NCI-H345 (cell line): ENCODE measurements around the gene USP31.
A peak's percentile ranks its signal among the peaks of the same experiment; 100 is the strongest.
"Not testable (repeated sequence)": the region's sequence is repeated elsewhere in the genome, so short reads cannot be mapped to it uniquely, and the experiment has no call there.

ENCODE experiments used
- DNase-seq: peaks from one replicate; lab custom pipeline; 2025; lab: John Stamatoyannopoulos, UW

The USP31 gene

GRCh38 chr16:23131436-23131835 lies 17.8 kb downstream of the USP31 start:
- no peak for DNase-seq

GRCh38 chr16:23131036-23131435 lies 18.2 kb downstream of the USP31 start:
- no peak for DNase-seq

- DNase-seq = no peak
Measured at GRCh38 chr16:23129686-23130085, 19.6 kb downstream of the USP31 start.

GRCh38 chr16:23128056-23128455 lies 21.2 kb downstream of the USP31 start:
- DNase-seq = no peak

- DNase-seq = no peak
Measured at GRCh38 chr16:23125277-23125676, 24.0 kb downstream of the USP31 start.

GRCh38 chr16:23124315-23124714 lies 24.9 kb downstream of the USP31 start:
- no peak for DNase-seq

GRCh38 chr16:23122144-23122543 lies 27.1 kb downstream of the USP31 start:
- no peak for DNase-seq

- no peak for DNase-seq
Measured at GRCh38 chr16:23121024-23121423, 28.2 kb downstream of the USP31 start.

GRCh38 chr16:23120562-23120961 lies 28.7 kb downstream of the USP31 start:
- DNase-seq = no peak

GRCh38 chr16:23119570-23119969 lies 29.7 kb downstream of the USP31 start:
- DNase-seq = no peak

GRCh38 chr16:23114131-23114904 lies 34.9 kb downstream of the USP31 start:
- peak; percentile 77 for DNase-seq

- DNase-seq = no peak
Measured at GRCh38 chr16:23113185-23113584, 36.1 kb downstream of the USP31 start.

GRCh38 chr16:23110257-23110899 lies 38.9 kb downstream of the USP31 start:
- DNase-seq = no peak

GRCh38 chr16:23107936-23108335 lies 41.3 kb downstream of the USP31 start:
- no peak for DNase-seq

- DNase-seq = no peak
Measured at GRCh38 chr16:23107117-23107516, 42.1 kb downstream of the USP31 start.

GRCh38 chr16:23105309-23105708 lies 43.9 kb downstream of the USP31 start:
- DNase-seq = no peak

- DNase-seq = no peak
Measured at GRCh38 chr16:23104032-23104955, 45.0 kb downstream of the USP31 start.

GRCh38 chr16:23103603-23104002 lies 45.6 kb downstream of the USP31 start:
- DNase-seq = no peak

- DNase-seq = no peak
Measured at GRCh38 chr16:23101012-23101550, 48.2 kb downstream of the USP31 start.

- not testable (repeated sequence) for DNase-seq
Measured at GRCh38 chr16:23096450-23096849, 52.8 kb downstream of the USP31 start.

GRCh38 chr16:23094136-23094535 lies 55.1 kb downstream of the USP31 start:
- not testable (repeated sequence) for DNase-seq

- DNase-seq = no peak
Measured at GRCh38 chr16:23092801-23093117, 56.5 kb downstream of the USP31 start.
